ENCODE results near the gene CSNK1E.

Gene CSNK1E

GRCh38 chr22:38244106-38244505 is 73.1 kb downstream of the CSNK1E start:
- DNase-seq (ENCODE audit: low spot score), result no peak
- TF ChIP-seq CTCF (IDR thresholded peaks at IDR 0.05; ENCODE audit: extremely low read depth, missing control alignments), result no peak

DNA sequence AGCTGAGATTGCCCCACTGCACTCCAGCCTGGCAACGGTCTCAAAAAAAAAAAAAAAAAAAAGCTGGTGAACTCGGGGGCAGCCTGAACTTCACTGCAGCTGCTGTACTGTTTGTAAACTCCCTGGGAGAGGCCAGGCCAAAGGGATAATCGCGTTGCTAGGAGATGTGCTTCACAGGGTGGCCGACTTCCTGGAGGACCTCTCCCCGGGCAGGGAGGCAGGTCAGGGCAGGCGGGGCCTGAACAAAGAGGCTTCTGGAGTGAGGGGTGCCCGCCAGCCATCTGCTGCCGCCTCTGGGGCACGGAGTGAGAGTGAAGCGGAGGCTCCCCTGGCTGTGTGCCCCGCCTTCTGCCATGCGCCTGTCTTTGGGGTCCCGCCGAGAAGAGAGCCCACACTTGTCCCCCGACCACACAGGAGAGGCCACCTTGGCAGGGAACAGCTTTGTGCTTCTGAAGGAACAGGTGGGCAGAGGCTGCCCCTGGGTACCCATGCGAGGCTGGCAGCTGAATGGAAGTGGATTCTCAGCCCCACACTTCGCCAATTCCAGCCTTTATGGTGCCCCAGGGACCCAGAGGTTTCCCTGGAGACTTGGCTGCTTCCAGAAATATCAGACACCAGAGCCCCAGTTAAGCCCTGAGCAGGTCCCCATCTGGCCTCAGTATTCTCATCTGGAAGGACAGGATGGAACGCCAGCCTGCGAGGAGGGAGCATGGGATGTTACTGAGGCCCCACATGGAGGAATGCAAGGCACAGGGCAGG is 74.0 kb downstream of the CSNK1E start:
- TF ChIP-seq CTCF (IDR thresholded peaks at IDR 0.05; ENCODE audit: extremely low read depth, missing control alignments), result no peak
- no peak for DNase-seq (ENCODE audit: low spot score)

DNA sequence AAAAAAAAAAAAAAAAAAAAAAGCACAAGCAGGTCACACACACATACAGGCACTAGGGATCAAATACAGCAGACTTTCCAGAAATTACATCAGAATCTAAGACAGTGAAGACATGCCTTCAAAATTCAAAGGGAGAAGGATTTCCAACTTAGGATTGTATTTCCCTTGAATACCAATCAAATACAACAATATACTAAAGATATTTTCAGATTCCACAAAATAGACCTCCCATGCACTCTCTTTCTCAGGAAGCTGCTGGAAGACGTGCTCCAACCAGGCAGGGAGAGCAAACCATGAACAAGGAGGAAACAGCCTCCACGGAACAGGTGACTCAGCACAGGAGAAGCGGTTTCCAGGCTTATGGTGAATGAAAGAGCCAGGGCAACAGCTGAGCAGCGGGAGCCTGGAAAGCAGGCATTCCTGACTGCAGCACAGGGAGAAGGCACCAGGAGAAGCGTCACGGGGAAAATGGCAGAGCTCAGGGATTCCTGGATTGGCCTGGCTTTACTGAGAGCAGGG is 76.4 kb downstream of the CSNK1E start:
- DNase-seq (ENCODE audit: low spot score), result no peak
- TF ChIP-seq CTCF (IDR thresholded peaks at IDR 0.05; ENCODE audit: extremely low read depth, missing control alignments), result no peak

Measured in GM20000 (cell line).